K562 (cell line): ENCODE data around the gene CFAP97D2. TPM values are rescaled to one million over a fixed set of nuclear protein-coding genes. Genes with fewer than 3 reads are reported as not detected.

Experiments used
- BCL6 ChIP-seq: fragments of 250-450 bp; sonication (Bioruptor Pico); IDR thresholded peaks from 2 replicates; pipeline ENCODE4 v1.4.0; 2020
- HCFC1 ChIP-seq: IDR thresholded peaks from 2 replicates; pipeline ENCODE4 v1.6.1; 2012; ENCODE audit warnings: low read depth, low read length, improper control_type of control experiment
- KLF16 ChIP-seq: IDR thresholded peaks from 2 replicates; pipeline ENCODE4 v1.6.1; 2016; ENCODE audit warnings: antibody characterized with exemption
- MTF1 ChIP-seq: fragments of 250-450 bp; sonication (Bioruptor Pico); IDR thresholded peaks from 2 replicates; pipeline ENCODE4 v1.9.0; 2021; ENCODE audit warnings: moderate library complexity, mild to moderate bottlenecking, inconsistent platforms, borderline replicate concordance
- RB1 ChIP-seq: fragments of 450-650 bp; IDR thresholded peaks from 2 replicates; pipeline ENCODE4 v1.6.1; 2017; ENCODE audit warnings: low read depth, mild to moderate bottlenecking
- TBP ChIP-seq: optimal IDR thresholded peaks from 2 replicates; pipeline ENCODE3; 2011; ENCODE audit warnings: low read depth, low read length, improper control_type of control experiment
- ZNF263 ChIP-seq: sonication (generic); formaldehyde crosslinking; IDR thresholded peaks from 2 replicates; pipeline ENCODE4 v1.8.0; 2022; ENCODE audit warnings: mild to moderate bottlenecking, missing genetic modification reagents, borderline replicate concordance
- ZNF3 ChIP-seq: fragments of 250-450 bp; sonication (Bioruptor Pico); IDR thresholded peaks from 2 replicates; pipeline ENCODE4 v1.5.0; 2021; ENCODE audit warnings: mild to moderate bottlenecking, moderate library complexity
- ZNF431 ChIP-seq: sonication (generic); formaldehyde crosslinking; IDR thresholded peaks from 2 replicates; pipeline ENCODE4 v1.8.0; 2022; ENCODE audit warnings: mild to moderate bottlenecking, missing genetic modification reagents
- polyA plus RNA-seq, 8 experiments: library from polyadenylated mRNA; depleted of rRNA in 4 of 8; stranded (reverse) in 5 of 8; unstranded in 3 of 8; fragments of >200 nt; fragmentation: Nextera tagmentation in 2 of 8; fragmentation: Illumina TruSeq in 1 of 8; extraction: Ambion mirVana in 2 of 8; extraction: Trizol in 1 of 8; gene quantifications; 2 replicates each; pipeline versions ENCODE4 v1.2.1 to v1.2.3, GENCODE V29; 2011 to 2014; ENCODE audit warnings: inconsistent platforms in 1 of 8, missing spikeins in 1 of 8
- total RNA-seq, 7 experiments: library from RNA; depleted of rRNA in 6 of 7; stranded (reverse); fragments of >200 nt in 6 of 7; fragmentation: Illumina TruSeq in 2 of 7; extraction: Trizol in 2 of 7; gene quantifications; 2 replicates each; pipeline versions ENCODE4 v1.2.1 to v1.2.3, GENCODE V29; 2011 to 2021; ENCODE audit warnings: low replicate concordance in 1 of 7
- TF ChIP-seq, protein P1 (sequence below), 2 experiments: fragments of 450-650 bp; conservative IDR thresholded peaks; 2 replicates each; pipeline ENCODE4 v1.6.1; 2017; ENCODE audit warnings: mild to moderate bottlenecking in 2 of 2, moderate library complexity in 2 of 2
- TF ChIP-seq, protein P2 (sequence below): fragments of 450-650 bp; conservative IDR thresholded peaks from 2 replicates; pipeline ENCODE4 v1.6.1; 2016; ENCODE audit warnings: missing genetic modification characterization, low read depth, mild to moderate bottlenecking, control low read depth, missing compliant biosample characterization
- TF ChIP-seq, protein P3 (sequence below): fragments of 450-650 bp; formaldehyde crosslinking; IDR thresholded peaks from 2 replicates; pipeline ENCODE4 v1.4.0; 2020; ENCODE audit warnings: mild to moderate bottlenecking
- TF ChIP-seq, protein P4 (sequence below): fragments of 200-800 bp; sonication (Bioruptor generic); IDR thresholded peaks from 2 replicates; pipeline ENCODE4 v1.6.1; 2017; ENCODE audit warnings: missing genetic modification characterization, missing compliant biosample characterization
- TF ChIP-seq, protein P5 (sequence below), 2 experiments: fragments of 450-650 bp in 1 of 2; sonication (generic) in 1 of 2; formaldehyde crosslinking in 1 of 2; IDR thresholded peaks in 1 of 2; conservative IDR thresholded peaks in 1 of 2; 2 replicates each; pipeline versions ENCODE4 v1.6.1 to v1.8.1; 2016 to 2023; ENCODE audit warnings: mild to moderate bottlenecking in 2 of 2, moderate library complexity in 2 of 2, inconsistent platforms in 1 of 2, missing genetic modification reagents in 1 of 2
- TF ChIP-seq, protein P6 (sequence below), 2 experiments: IDR thresholded peaks; 2 replicates each; pipeline ENCODE4 v1.6.1; 2011; ENCODE audit warnings: borderline replicate concordance in 1 of 2, control low read depth in 1 of 2, low read depth in 1 of 2, low read length in 1 of 2, mild to moderate bottlenecking in 1 of 2, mixed read lengths in 1 of 2, moderate library complexity in 1 of 2; ENCODE audit not compliant: insufficient read depth in 1 of 2, insufficient read length in 1 of 2, poor library complexity in 1 of 2, severe bottlenecking in 1 of 2; ENCODE audit errors: extremely low read depth in 1 of 2
- TF ChIP-seq, protein P7 (sequence below): fragments of 250-450 bp; sonication (Bioruptor Pico); IDR thresholded peaks from 2 replicates; pipeline ENCODE4 v1.8.0; 2022; ENCODE audit warnings: inconsistent platforms, mild to moderate bottlenecking, moderate library complexity, borderline replicate concordance

CFAP97D2 gene
- total and polyA plus RNA-seq, 9 of the 15 experiments (the other 6 are each of a cell fraction or from before 2014, with no cell fraction given): not detected

DNA sequence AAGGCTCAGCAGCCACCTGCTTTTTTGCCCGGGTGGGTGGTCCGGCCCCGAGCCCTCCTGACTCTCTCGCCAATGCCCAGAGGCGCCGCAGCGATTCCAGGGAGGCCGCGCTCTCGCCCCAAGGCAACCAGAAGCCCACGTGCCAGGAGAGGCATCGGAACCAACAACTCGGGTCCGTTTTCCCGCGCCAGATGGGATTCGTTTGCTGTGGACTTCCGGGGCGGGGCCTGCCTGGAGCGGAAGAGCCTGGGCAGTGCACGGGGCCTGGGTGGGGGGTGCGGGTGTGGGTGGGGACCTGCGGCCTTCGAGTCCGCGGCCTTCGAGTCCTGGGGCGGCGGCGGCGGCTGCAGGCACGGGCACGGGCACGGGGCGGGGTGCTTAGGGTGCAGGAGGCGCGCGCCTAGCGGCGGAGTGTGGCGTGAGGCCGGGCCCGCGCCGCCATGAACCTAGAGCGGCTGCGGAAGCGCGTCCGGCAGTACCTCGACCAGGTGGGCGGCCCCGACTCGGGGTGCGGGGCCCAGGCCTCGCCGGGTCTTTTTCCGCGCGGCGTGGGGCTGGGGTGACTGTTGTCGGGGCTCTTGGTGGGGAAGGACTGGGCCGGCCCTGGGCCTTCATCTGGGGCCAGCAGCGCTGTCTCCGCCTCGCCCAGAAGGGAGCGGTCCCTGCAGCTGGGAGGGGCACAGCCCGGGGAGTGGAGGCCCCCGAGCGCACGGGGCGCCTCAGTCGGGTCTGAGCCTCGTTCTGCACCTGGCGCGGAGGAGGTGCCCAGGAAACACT is 55.8 kb downstream of the CFAP97D2 start, which contains the start of gene CDC16 (continued):
- TF ChIP-seq, protein P1, sequence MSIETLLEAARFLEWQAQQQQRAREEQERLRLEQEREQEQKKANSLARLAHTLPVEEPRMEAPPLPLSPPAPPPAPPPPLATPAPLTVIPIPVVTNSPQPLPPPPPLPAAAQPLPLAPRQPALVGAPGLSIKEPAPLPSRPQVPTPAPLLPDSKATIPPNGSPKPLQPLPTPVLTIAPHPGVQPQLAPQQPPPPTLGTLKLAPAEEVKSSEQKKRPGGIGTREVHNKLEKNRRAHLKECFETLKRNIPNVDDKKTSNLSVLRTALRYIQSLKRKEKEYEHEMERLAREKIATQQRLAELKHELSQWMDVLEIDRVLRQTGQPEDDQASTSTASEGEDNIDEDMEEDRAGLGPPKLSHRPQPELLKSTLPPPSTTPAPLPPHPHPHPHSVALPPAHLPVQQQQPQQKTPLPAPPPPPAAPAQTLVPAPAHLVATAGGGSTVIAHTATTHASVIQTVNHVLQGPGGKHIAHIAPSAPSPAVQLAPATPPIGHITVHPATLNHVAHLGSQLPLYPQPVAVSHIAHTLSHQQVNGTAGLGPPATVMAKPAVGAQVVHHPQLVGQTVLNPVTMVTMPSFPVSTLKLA (conservative IDR thresholded peaks at IDR 0.05): peak; percentile 54 to 63; a peak in 3 of 4 replicates
- no peak for TF ChIP-seq ZNF3 (CRISPR knock-in tag)
- TF ChIP-seq TBP: peak; percentile 17
- peak; percentile 86 for TF ChIP-seq ZNF431 (CRISPR knock-in tag)
- TF ChIP-seq, protein P2, sequence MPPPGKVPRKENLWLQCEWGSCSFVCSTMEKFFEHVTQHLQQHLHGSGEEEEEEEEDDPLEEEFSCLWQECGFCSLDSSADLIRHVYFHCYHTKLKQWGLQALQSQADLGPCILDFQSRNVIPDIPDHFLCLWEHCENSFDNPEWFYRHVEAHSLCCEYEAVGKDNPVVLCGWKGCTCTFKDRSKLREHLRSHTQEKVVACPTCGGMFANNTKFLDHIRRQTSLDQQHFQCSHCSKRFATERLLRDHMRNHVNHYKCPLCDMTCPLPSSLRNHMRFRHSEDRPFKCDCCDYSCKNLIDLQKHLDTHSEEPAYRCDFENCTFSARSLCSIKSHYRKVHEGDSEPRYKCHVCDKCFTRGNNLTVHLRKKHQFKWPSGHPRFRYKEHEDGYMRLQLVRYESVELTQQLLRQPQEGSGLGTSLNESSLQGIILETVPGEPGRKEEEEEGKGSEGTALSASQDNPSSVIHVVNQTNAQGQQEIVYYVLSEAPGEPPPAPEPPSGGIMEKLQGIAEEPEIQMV (tag): no peak
- peak; percentile 70 for TF ChIP-seq HCFC1
- TF ChIP-seq, protein P3, sequence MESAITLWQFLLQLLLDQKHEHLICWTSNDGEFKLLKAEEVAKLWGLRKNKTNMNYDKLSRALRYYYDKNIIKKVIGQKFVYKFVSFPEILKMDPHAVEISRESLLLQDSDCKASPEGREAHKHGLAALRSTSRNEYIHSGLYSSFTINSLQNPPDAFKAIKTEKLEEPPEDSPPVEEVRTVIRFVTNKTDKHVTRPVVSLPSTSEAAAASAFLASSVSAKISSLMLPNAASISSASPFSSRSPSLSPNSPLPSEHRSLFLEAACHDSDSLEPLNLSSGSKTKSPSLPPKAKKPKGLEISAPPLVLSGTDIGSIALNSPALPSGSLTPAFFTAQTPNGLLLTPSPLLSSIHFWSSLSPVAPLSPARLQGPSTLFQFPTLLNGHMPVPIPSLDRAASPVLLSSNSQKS: no peak
- peak; percentile 35; the same call in 1 of the 2 replicates for TF ChIP-seq MTF1 (CRISPR knock-in tag)
- TF ChIP-seq, protein P4, sequence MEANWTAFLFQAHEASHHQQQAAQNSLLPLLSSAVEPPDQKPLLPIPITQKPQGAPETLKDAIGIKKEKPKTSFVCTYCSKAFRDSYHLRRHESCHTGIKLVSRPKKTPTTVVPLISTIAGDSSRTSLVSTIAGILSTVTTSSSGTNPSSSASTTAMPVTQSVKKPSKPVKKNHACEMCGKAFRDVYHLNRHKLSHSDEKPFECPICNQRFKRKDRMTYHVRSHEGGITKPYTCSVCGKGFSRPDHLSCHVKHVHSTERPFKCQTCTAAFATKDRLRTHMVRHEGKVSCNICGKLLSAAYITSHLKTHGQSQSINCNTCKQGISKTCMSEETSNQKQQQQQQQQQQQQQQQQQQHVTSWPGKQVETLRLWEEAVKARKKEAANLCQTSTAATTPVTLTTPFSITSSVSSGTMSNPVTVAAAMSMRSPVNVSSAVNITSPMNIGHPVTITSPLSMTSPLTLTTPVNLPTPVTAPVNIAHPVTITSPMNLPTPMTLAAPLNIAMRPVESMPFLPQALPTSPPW (CRISPR knock-in tag): peak; percentile 91
- peak; percentile 44; the same call in 1 of the 2 replicates for TF ChIP-seq RB1
- TF ChIP-seq, protein P5, sequence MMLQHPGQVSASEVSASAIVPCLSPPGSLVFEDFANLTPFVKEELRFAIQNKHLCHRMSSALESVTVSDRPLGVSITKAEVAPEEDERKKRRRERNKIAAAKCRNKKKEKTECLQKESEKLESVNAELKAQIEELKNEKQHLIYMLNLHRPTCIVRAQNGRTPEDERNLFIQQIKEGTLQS (IDR thresholded peaks at IDR 0.05): no peak
- TF ChIP-seq, protein P5 (CRISPR knock-in tag; conservative IDR thresholded peaks at IDR 0.05): no peak; the same call in 1 of the 2 replicates
- TF ChIP-seq, protein P6, sequence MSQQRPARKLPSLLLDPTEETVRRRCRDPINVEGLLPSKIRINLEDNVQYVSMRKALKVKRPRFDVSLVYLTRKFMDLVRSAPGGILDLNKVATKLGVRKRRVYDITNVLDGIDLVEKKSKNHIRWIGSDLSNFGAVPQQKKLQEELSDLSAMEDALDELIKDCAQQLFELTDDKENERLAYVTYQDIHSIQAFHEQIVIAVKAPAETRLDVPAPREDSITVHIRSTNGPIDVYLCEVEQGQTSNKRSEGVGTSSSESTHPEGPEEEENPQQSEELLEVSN (IDR thresholded peaks at IDR 0.05; ENCODE audit: borderline replicate concordance in 1 of 2, extremely low read depth in 1 of 2, insufficient read depth in 1 of 2, insufficient read length in 1 of 2, low read depth in 1 of 2, low read length in 1 of 2, poor library complexity in 1 of 2, severe bottlenecking in 1 of 2): peak; percentile 99 to 100
- no peak for TF ChIP-seq KLF16
- TF ChIP-seq ZNF263: peak; percentile 70
- TF ChIP-seq BCL6 (CRISPR knock-in tag): no peak
- TF ChIP-seq, protein P7, sequence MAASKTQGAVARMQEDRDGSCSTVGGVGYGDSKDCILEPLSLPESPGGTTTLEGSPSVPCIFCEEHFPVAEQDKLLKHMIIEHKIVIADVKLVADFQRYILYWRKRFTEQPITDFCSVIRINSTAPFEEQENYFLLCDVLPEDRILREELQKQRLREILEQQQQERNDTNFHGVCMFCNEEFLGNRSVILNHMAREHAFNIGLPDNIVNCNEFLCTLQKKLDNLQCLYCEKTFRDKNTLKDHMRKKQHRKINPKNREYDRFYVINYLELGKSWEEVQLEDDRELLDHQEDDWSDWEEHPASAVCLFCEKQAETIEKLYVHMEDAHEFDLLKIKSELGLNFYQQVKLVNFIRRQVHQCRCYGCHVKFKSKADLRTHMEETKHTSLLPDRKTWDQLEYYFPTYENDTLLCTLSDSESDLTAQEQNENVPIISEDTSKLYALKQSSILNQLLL (CRISPR knock-in tag): no peak
